GM18499 (cell line): Measurements from ENCODE around the gene FAM234A.

Experiments used
- ATAC-seq: cut with Tn5 transposase; IDR thresholded peaks from one replicate; pipeline ENCODE4 v1.9.1; 2021; ENCODE audit warnings: moderate number of reproducible peaks; ENCODE audit not compliant: insufficient read depth, unreplicated experiment

The FAM234A gene

GRCh38 chr16:278863-279366 lies 44.3 kb downstream of the FAM234A start:
- ATAC-seq = no peak

- no peak for ATAC-seq
Measured at GRCh38 chr16:279531-279930, 44.9 kb downstream of the FAM234A start.

- ATAC-seq = no peak
Measured at GRCh38 chr16:280005-280460, 45.4 kb downstream of the FAM234A start.

GRCh38 chr16:280552-280951 lies 45.9 kb downstream of the FAM234A start, which contains the start of gene ARHGDIG:
Gene ARHGDIG, plus strand, starts transcription at chr16:280591. Its CDS starts 90 bp downstream, at chr16:280681.
- no peak for ATAC-seq

- no peak for ATAC-seq
Measured at GRCh38 chr16:280991-281659, 46.5 kb downstream of the FAM234A start.

GRCh38 chr16:281660-282255 lies 47.1 kb downstream of the FAM234A start:
- no peak for ATAC-seq

- ATAC-seq = no peak
Measured at GRCh38 chr16:282491-282890, 47.9 kb downstream of the FAM234A start.

DNA sequence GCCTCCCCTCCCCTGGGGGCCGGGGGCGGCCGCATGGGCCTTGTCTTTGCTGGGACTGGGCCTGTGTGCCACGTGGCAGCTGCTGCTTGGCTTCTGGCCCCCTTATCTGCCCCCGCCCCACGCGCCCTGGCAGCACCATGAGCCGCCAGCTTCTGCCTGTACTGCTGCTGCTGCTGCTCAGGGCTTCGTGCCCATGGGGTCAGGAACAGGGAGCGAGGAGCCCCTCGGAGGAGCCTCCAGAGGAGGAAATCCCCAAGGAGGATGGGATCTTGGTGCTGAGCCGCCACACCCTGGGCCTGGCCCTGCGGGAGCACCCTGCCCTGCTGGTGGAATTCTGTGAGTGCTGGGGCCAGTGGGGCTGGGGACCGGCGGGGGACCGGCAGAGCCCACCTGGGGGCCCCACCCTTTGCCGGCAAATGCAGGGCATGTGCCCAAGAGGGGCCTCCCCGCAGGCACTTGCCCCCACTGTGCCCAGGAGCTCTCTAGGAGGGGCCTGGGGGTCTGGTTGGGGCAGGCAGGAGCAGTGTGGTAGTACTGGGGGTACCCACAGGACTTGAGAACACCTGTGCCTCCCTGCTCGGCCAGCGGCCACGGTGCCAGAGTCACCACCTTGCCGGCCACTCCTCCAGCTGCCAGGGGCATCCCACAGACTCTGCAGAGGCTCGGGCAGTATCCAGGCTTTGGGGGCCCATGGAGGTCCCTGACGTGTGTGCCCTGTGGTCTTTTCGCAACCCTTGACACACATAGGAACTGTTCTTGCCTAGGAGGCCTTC lies 48.6 kb downstream of the FAM234A start, which contains the start of gene PDIA2:
Gene PDIA2 (plus strand): TSS at position 132 of the 773 bp plus-strand sequence. CDS start 6 bp downstream, at position 138.
- ATAC-seq = no peak

GRCh38 chr16:284204-285120 lies 49.8 kb downstream of the FAM234A start:
- ATAC-seq = no peak

DNA sequence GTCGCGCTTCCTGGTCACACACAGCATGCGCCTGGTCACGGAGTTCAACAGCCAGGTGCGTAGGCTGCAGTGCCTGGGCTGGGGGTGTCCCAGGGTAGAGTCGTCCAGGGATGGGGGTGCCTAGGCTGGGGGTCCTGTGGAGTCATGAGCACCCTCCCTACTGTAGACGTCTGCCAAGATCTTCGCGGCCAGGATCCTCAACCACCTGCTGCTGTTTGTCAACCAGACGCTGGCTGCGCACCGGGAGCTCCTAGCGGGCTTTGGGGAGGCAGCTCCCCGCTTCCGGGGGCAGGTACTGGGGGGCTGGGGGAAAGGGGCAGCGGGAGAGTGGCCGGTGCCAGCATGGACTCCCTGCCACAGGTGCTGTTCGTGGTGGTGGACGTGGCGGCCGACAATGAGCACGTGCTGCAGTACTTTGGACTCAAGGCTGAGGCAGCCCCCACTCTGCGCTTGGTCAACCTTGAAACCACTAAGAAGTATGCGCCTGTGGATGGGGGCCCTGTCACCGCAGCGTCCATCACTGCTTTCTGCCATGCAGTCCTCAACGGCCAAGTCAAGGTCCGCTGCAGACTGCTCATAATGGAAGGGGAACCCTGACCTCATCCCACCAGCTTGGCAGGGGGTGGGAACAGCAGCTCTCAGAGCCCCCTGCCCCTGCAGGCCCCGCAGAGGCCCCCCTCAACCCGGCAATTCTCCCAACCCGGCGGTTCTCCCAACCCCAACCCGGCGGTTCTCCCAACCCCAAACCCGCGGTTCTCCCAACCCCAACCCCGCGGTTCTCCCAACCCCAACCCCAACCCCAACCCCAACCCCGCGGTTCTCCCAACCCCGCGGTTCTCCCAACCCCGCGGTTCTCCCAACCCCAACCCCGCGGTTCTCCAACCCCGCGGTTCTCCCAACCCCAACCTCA lies 50.8 kb downstream of the FAM234A start:
- no peak for ATAC-seq

DNA sequence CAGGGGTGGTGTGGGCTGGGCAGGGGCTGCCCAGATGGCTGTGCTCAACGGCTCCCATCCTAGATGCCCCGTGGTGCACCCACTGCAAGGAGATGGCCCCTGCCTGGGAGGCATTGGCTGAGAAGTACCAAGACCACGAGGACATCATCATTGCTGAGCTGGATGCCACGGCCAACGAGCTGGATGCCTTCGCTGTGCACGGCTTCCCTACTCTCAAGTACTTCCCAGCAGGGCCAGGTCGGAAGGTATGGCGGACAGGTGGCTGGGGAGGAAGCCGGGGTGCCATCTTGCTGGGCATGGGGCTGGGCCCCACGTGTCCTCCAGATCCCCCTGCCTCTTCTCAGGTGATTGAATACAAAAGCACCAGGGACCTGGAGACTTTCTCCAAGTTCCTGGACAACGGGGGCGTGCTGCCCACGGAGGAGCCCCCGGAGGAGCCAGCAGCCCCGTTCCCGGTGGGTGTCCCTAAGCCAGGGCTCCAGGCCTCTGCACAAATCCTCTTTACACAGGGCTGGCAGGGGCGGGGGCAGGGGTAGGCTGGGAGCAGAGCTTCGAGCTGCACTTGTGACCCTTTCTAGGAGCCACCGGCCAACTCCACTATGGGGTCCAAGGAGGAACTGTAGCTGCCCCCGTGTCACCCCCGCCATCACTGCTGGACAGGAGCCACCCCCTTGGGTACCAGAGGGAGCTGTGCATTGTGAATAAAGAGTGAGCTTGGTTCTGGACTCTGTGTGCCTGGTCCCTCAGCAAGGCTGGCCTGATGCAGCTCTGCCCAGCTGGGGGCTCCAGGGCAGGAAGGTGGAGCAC lies 52.1 kb downstream of the FAM234A start:
- ATAC-seq = no peak

- no peak for ATAC-seq
Measured at GRCh38 chr16:287298-287811, 52.7 kb downstream of the FAM234A start.

DNA sequence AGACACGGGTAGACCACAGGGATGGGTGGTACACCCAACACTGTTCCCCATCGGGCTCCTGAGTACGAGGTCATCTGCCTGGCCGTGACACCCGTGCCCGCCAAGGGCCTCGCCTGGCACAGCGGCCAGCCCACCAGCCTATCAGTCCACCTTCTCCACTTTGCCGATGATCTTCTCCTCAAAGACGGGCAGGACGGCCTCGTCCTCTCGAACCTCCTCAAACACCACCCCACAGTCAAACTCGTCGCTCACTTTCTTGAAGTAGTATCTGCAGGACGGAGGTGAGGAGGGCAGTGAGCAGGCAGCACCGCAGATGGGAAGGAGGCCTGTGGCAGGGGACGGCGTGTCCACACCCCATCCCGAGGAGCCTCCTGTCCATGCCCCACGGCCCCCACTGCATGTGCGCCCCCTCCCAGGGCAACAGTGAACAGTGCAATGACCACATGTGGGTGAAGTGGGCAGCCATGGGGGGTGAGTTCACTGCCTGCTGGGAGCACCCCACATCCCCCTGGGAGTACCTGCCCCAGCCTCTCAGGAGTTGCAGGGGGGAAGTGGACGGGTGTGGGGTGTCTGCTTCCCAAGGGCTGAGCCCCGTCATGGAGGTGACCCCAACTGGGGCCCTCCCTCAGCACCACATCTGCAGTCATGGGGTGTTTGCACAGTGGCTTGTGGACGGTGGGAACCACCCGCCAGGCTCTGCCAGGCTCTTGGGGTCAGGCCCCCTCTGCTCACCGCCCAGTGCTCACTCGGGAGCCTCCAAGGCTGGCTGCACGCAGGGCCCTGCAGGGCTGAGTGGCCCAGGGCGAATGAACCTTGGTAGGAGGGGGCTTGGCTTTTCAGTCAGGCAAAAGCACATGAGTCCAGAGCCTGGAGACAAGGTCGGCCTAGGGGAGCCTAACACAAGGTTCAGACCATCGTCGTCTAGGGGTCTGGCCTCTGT lies 53.6 kb downstream of the FAM234A start:
- ATAC-seq = no peak

- no peak for ATAC-seq
Measured at GRCh38 chr16:289395-289997, 54.9 kb downstream of the FAM234A start.

DNA sequence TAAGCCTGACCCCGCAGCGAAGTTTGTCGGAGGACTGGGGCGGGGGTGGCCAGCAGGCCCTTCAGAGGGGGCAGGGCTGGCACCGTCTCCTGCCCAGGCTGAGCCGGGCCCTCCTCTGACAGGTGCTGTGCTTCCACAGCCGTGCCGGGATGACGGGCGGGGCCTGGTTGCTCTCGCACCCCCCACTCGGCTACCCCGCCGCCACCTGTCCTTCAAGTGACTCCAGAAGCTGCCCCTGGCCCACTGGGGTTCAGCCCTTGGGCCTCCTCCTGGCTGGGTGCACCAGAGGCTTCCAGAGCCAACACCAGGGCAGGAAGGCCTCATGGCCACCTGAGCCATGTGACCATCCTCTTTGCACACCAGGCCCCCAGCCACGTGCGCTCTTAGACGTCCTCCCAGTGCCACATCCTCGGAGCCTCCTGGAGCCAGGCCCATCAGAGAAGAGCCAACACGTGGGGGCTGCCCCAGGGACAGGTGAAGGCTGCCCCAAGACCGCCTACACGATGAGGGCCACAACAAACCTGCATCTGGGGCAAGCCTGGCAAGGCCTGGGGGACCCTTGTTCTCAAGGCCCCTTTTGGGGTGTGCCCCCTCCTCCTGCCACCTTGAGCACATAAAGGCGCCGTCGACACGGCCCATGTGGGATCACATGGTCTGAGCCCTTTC lies 55.5 kb downstream of the FAM234A start:
- no peak for ATAC-seq
